Measurements from ENCODE around the gene HSFX4. TPM values are rescaled to one million over a fixed set of nuclear protein-coding genes. Genes with fewer than 3 reads are reported as not detected.

The HSFX4 gene
- total and polyA plus RNA-seq, 9 of the 15 experiments (the other 6 are each of a cell fraction or from before 2014, with no cell fraction given): 0.10 to 0.24 (median 0.14) TPM; not detected in 6

DNA sequence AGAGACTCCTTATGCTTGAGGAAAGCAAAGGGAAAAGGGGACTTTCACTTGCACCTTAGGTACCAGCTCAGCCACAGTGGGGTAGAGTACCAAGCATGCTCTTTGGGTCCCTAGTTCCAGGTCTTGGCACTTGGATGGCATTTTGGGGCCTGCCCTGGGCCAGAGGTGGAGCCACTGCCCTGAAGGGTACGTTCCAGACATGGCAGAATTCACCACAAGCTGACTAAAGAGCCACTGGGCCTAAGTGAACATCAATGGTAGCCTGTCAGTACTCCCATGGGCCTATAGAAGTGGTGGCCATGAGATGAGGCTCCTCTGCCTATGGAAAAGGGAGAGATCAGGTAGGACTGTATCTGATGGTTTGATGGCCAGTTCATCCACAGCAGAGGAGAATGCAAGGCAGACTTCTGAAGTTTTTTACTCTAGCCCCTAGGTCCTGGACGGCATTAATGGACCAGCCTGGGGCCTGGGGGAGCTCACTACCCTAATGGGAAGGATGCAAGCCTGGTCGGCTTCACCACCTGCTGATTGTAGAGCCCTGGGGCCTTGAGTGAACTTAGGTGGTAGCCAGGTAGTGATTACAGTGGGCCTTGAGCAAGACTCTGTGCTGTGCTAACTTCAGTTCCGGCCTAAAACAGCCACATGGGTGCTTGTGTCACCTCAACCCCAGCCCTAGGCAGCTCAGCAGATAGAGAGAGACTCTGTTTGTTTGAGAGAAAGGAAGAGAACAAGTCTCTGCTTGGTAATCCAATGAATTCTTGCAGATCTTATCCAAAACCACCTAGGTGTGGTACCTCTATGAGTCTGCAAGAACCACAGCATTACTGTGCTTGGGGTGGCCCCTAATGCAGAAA lies 19.8 kb upstream of the HSFX4 start:
- no peaks in the 10 kb centered on the region for H3K9me1 ChIP-seq (ENCODE audit: control insufficient read depth, insufficient read depth, low read length)
- no TSS peak for BruUV-seq (replicated peaks)
- no peak for DNase-seq (ENCODE audit: extremely low read depth in 1 of 4, low spot score in 3 of 4)
- no peak for TF ChIP-seq ZNF316 (IDR thresholded peaks at IDR 0.05)
- TF ChIP-seq, protein P1, sequence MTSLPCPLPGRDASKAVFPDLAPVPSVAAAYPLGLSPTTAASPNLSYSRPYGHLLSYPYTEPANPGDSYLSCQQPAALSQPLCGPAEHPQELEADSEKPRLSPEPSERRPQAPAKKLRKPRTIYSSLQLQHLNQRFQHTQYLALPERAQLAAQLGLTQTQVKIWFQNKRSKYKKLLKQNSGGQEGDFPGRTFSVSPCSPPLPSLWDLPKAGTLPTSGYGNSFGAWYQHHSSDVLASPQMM (CRISPR knock-in tag; IDR thresholded peaks at IDR 0.05): no peak
- TF ChIP-seq, protein P2, sequence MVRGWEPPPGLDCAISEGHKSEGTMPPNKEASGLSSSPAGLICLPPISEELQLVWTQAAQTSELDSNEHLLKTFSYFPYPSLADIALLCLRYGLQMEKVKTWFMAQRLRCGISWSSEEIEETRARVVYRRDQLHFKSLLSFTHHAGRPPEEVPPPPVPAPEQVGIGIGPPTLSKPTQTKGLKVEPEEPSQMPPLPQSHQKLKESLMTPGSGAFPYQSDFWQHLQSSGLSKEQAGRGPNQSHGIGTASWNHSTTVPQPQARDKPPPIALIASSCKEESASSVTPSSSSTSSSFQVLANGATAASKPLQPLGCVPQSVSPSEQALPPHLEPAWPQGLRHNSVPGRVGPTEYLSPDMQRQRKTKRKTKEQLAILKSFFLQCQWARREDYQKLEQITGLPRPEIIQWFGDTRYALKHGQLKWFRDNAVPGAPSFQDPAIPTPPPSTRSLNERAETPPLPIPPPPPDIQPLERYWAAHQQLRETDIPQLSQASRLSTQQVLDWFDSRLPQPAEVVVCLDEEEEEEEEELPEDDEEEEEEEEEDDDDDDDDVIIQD (CRISPR knock-in tag; IDR thresholded peaks at IDR 0.05): no peak
- no peak for TF ChIP-seq RBM17 (IDR thresholded peaks at IDR 0.05; ENCODE audit: borderline replicate concordance, low read depth, low read length)
- TF ChIP-seq BMI1 (IDR thresholded peaks at IDR 0.05; ENCODE audit: low read length): no peak
- no peak for TF ChIP-seq KDM5B (IDR thresholded peaks at IDR 0.05; ENCODE audit: insufficient replicate concordance, low read depth, low read length)
- no peak for TF ChIP-seq ZNF12 (CRISPR knock-in tag; IDR thresholded peaks at IDR 0.05)
- TF ChIP-seq ZNF175 (CRISPR knock-in tag; IDR thresholded peaks at IDR 0.05; ENCODE audit: low read depth): no peak
- TF ChIP-seq U2AF2 (optimal IDR thresholded peaks at IDR 0.05; ENCODE audit: low read depth, low read length): no peak
- TF ChIP-seq, protein P3, sequence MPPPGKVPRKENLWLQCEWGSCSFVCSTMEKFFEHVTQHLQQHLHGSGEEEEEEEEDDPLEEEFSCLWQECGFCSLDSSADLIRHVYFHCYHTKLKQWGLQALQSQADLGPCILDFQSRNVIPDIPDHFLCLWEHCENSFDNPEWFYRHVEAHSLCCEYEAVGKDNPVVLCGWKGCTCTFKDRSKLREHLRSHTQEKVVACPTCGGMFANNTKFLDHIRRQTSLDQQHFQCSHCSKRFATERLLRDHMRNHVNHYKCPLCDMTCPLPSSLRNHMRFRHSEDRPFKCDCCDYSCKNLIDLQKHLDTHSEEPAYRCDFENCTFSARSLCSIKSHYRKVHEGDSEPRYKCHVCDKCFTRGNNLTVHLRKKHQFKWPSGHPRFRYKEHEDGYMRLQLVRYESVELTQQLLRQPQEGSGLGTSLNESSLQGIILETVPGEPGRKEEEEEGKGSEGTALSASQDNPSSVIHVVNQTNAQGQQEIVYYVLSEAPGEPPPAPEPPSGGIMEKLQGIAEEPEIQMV (tag; conservative IDR thresholded peaks at IDR 0.05; ENCODE audit: low read depth): no peak
- no peak for TF ChIP-seq EGR1 (conservative IDR thresholded peaks at IDR 0.05)
- H3K79me2 ChIP-seq (ENCODE audit: control insufficient read depth, insufficient read depth, low read length): no peaks in the 10 kb centered on the region
- no peak overlapping the region for H3K4me2 ChIP-seq (ENCODE audit: insufficient read depth, low read length)
- H2AFZ ChIP-seq (ENCODE audit: low read depth, low read length): peak overlapping the region; percentile 33; the same call in 1 of the 2 replicates
- no peaks in the 10 kb centered on the region for H3K27me3 ChIP-seq (ENCODE audit: control insufficient read depth in 2 of 2, insufficient read depth in 2 of 2, low read length in 2 of 2)
- H3K4me3 ChIP-seq: no peak overlapping the region
- ChIA-PET CTCF (ENCODE audit: low intra/inter-chr PET ratio) (no interaction called here), POLR2A (interaction anchor here (0.6 kb wide), 1 partner anchor 464 kb away, joined by 3 read pairs; no protein-coding TSS in a partner anchor)
- no peaks in the 10 kb centered on the region for H3K9me3 ChIP-seq (replicated peaks; ENCODE audit: control insufficient read depth, insufficient read depth, low read depth, low read length)
- no peak for FAIRE-seq
- in situ Hi-C loops (cut with MboI) (no loop called here), intact Hi-C loops (cut with micrococcal nuclease) (no loop called here)
- 88% methylated on average over 4 of the region's 4 CpGs for WGBS (ENCODE audit: insufficient coverage, low coverage, missing lambda C conversion rate)
- no peaks in the 10 kb centered on the region for H4K20me1 ChIP-seq (replicated peaks; ENCODE audit: control insufficient read depth, insufficient read depth, low read length)
- no peak overlapping the region for H3K9ac ChIP-seq (ENCODE audit: insufficient read depth in 1 of 2, low read depth in 2 of 2, low read length in 2 of 2)
- ATAC-seq: peak; percentile 75
- no peaks in the 10 kb centered on the region; a peak in 2 of 5 replicates for H3K4me1 ChIP-seq (replicated peaks in 1 of 2; ENCODE audit: control insufficient read depth in 2 of 2, insufficient read depth in 2 of 2, low read length in 2 of 2)
- no peak overlapping the region for H3K27ac ChIP-seq (ENCODE audit: extremely low read depth, low read depth, low read length)
- H3K36me3 ChIP-seq (ENCODE audit: control insufficient read depth, insufficient read depth, low read length): no peaks in the 10 kb centered on the region

Measured in K562 (cell line).